Muscle of arm (tissue), 12 donors: ENCODE data around the gene CLDN5. TPM values are rescaled to one million over a fixed set of nuclear protein-coding genes. Genes with fewer than 3 reads are reported as not detected.

Source experiments
- DNase-seq: peaks from one replicate; pipeline ENCODE4 v3.0.0-alpha.2; 2013
- polyA plus RNA-seq, 12 donors: library from polyadenylated mRNA; unstranded; fragments of 120-200 nt; gene quantifications; one replicate each; pipeline ENCODE4 v1.2.1, GENCODE V29; 2013; ENCODE audit not compliant: insufficient read length in 12 of 12

Gene CLDN5
- polyA plus RNA-seq, 12 donors = 25.0 to 59.7 (median 39.6) TPM; not detected in 1

- no peak for DNase-seq
Measured at GRCh38 chr22:19488285-19488684, 35.9 kb downstream of the CLDN5 start.

- DNase-seq = no peak
Measured at GRCh38 chr22:19483481-19484244, 40.5 kb downstream of the CLDN5 start.

GRCh38 chr22:19482297-19482696, 41.9 kb downstream of the CLDN5 start:
- no peak for DNase-seq

GRCh38 chr22:19480789-19481188, 43.4 kb downstream of the CLDN5 start:
- no peak for DNase-seq

GRCh38 chr22:19480173-19480568, 44.0 kb downstream of the CLDN5 start:
- no peak for DNase-seq

- DNase-seq = peak; percentile 98
Measured at GRCh38 chr22:19479355-19480172, 44.6 kb downstream of the CLDN5 start, which contains the start of gene CDC45. TSS of gene CDC45 (plus strand) at chr22:19479920. CDS start at chr22:19479969, 49 bp downstream.

GRCh38 chr22:19478901-19479354, 45.3 kb downstream of the CLDN5 start, which contains the start of gene UFD1:
TSS of gene UFD1 (minus strand) at chr22:19479193. CDS start at chr22:19479085, 108 bp downstream.
- DNase-seq = no peak

GRCh38 chr22:19478045-19478900, 45.9 kb downstream of the CLDN5 start:
- no peak for DNase-seq

GRCh38 chr22:19477321-19478044, 46.7 kb downstream of the CLDN5 start:
- no peak for DNase-seq

- DNase-seq = no peak
Measured at GRCh38 chr22:19476023-19476422, 48.2 kb downstream of the CLDN5 start.

- no peak for DNase-seq
Measured at GRCh38 chr22:19473578-19473977, 50.6 kb downstream of the CLDN5 start.

Other genes starting within 250 kb of the CLDN5 start
- 10 to 100 TPM in 10 of 12 donors, 1 to 10 TPM in 1, not detected in 1; 4.2 to 34.6 (median 21.4) TPM for gene CLTCL1, start 232.7 kb downstream of the CLDN5 start, polyA plus RNA-seq
- 10 to 100 TPM in 11 of 12 donors, not detected in 1; 13.4 to 19.9 (median 16.6) TPM for gene HIRA, start 92.7 kb downstream of the CLDN5 start, polyA plus RNA-seq
- 10 to 100 TPM in 11 of 12 donors, not detected in 1; 26.6 to 36.4 (median 33.8) TPM for gene MRPL40, start 91.9 kb downstream of the CLDN5 start, polyA plus RNA-seq
- gene C22orf39, start 76.7 kb downstream of the CLDN5 start, polyA plus RNA-seq = 10 to 100 TPM in 11 of 12 donors, not detected in 1; 25.1 to 36.0 (median 32.3) TPM
- 10 to 100 TPM in 11 of 12 donors, not detected in 1; 19.7 to 55.0 (median 43.7) TPM for gene UFD1, start 45.2 kb downstream of the CLDN5 start, polyA plus RNA-seq
- gene CDC45, start 44.5 kb downstream of the CLDN5 start, polyA plus RNA-seq = 10 to 100 TPM in 4 of 12 donors, 1 to 10 TPM in 6, not detected in 2; 5.0 to 18.3 (median 9.4) TPM
- gene SEPTIN5, start 190.1 kb upstream of the CLDN5 start, polyA plus RNA-seq = 100 to 1,000 TPM in 8 of 12 donors, 10 to 100 TPM in 3, not detected in 1; 87.7 to 138 (median 115) TPM
- gene GP1BB, start 199.1 kb upstream of the CLDN5 start, polyA plus RNA-seq = 10 to 100 TPM in 6 of 12 donors, 1 to 10 TPM in 5, not detected in 1; 5.0 to 21.7 (median 11.9) TPM
- gene TBX1, start 236.4 kb upstream of the CLDN5 start, polyA plus RNA-seq = 10 to 100 TPM in 6 of 12 donors, 1 to 10 TPM in 5, not detected in 1; 2.9 to 21.4 (median 12.8) TPM